Measurements from ENCODE around the gene AK1.

AK1 gene

DNA sequence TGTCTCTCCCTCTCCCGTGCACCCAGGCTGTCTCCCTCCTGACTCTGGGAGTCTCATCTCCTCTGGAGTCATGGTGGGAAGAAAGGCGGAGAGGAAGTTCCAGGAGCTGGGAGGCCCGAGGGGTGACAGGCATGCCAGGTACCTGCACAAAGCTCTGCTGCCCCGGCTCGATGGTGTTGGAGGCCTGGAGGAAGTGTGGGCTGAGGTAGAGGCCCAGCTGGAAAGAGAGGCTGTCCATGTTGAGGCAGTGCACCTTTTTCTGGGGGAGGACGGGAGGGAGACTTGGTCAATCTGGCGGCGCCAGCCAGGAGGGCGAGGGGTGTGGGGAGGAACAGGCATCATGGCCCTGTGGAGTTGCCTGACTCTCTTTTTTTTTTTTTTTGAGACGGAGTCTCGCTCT lies 58.9 kb downstream of the AK1 start:
- no peak for DNase-seq (ENCODE audit: low read depth in 3 of 3)

DNA sequence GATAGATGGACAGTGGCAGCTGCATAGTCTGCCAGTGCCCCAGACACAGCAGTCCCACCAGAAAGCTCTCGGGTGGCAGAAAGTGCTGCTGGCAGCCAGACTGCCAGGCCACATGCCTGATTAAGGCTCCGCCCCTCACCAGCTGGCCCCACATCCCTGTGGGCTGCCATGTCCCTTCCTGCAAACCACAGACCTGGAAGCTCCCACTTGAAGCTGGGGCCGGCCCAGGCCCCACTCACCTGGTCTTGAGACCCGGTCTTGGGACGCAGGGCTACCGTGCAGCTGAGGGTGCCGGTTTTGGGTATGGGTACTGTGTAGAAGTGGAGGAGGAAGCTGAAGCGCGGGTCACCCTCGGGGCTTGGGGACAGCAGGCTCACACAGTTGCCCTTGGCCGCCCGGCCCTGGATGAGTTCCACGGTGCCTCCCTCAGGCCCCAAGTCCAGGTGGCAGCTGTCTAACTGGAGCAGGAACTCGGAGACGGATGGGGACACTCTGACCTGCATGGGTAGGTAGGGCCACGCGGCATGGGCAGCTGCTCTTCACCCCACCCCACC lies 59.5 kb downstream of the AK1 start:
- DNase-seq (ENCODE audit: low read depth in 3 of 3): no peak

DNA sequence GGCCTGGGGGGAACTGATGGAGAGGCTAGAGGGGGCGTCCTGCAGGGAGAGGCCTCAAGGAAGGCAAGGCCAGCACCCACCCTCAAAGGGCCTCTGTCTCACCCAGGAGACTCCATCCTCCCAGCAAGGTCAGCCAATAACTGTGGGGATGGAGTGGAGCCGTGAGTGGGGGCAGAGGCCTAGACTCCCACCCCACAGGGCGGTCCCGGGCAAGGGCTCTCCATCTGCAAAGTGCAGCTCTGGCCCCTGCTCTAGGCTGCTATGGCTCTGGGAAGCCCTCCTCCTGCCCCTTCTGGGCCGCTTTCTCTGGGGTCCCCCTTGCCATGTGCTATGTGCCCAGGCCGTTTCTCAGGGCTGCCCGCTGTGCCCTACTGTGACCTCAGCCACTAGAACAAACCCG lies 60.7 kb downstream of the AK1 start:
- no peak for DNase-seq (ENCODE audit: low read depth in 3 of 3)
